ENCODE results near the gene UROS.

Gene UROS

DNA sequence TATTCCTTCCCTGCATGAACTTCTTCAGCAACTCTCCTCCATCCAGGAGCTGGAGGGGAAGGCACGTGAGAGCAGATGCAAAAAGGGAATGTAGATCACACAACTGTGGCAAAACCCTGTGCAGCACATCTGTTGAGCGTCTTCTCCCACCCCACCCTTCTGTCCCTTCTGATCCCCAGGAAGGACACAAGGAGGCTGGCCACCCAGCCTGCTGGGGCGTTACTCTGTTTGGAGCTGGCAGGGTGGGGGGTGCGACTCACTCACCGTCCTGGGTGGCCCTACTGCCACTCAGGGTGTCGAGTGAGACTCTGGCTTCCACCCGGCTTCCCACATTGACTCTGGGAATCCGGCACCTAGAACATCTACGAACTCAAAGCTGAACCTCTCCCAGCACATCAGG lies 37.3 kb downstream of the UROS start:
- no peak for DNase-seq

GRCh38 chr10:125783957-125784356 lies 39.1 kb downstream of the UROS start:
- DNase-seq, result no peak

GRCh38 chr10:125783408-125783807 lies 39.6 kb downstream of the UROS start:
- no peak for DNase-seq

DNA sequence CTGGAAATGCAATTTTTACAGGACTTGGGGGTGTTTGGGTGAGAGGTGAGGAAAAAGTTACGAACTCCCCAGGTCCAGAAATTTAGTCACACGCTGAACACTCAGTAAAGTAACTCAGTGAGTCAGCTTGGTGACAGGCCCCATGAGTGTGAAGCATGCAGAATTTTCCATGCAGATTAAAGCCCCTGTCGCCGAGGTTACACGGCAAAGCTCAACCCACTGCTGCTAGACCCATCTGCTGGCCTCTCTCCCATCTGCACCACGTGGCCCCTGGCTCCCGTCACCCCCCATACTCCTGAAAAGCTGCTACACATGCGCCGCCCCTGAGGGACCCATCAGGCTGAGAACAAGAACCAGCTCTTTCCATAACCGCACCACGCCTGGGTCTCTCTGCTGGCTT lies 40.4 kb downstream of the UROS start:
- DNase-seq, result no peak

- DNase-seq, result no peak
Observed at GRCh38 chr10:125782054-125782453, 41.0 kb downstream of the UROS start.

DNA sequence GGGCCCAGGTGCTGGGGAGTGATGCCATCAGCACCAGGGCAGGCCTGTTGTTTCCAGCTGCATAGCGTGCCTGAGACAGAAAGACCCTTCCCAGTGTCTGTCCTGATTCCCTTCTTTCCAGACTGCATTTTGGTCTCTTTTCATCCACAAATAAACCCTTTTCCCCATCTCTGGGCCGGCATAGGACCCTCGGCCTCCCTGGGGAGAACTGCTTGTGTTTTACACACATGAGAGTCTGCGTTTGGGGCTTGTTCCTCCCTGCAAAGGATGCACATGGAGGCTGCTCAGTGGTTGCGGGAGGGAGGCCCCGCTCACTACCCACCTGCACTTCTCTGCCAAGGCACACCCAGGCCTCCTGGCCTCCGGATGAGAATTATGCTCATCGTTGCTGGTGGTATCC lies 41.7 kb downstream of the UROS start:
- DNase-seq, result no peak

DNA sequence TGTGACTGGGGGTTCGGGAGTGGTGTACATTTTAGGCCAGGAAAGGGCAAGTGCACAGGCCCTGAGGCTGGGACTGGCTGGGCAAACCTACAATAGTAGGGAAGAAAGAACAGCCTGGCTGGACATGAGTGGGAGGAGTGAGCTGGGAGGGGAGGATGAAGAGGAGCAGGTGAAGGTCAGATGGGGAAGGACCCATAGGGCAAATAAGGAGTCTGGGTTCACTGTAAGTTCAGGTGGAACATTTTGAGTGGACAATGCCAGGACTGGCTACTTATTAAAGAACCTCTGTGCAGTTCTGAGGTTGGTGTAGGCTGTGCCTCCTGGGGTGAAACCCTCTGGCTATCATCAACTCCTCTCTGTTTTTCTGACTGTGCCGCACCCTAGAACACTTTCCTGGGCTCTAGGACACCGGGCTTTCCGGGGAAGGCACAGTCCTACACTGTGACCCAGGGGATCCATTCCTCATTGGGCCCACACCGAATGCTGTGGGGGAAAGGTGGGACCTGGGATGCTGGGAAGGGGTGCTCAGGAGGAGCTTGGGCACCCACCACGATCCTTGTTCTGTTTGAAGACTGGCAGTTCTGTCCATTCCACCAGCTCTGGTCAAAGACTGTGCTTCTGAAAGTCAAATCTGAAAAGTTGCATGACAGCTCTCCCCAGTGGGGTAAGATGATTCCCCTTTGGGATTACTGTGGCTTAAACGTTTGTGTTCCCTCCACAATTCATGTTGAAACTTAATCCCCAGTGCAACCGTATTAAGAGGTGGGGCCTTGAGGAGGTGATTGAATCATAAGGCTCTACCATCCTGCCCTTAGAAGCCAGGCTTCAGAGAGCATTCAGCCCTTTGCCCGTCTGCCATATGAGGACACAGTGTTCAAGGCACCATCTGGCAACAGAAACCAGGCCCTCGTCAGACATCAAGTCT lies 43.4 kb downstream of the UROS start:
- no peak for DNase-seq

DNA sequence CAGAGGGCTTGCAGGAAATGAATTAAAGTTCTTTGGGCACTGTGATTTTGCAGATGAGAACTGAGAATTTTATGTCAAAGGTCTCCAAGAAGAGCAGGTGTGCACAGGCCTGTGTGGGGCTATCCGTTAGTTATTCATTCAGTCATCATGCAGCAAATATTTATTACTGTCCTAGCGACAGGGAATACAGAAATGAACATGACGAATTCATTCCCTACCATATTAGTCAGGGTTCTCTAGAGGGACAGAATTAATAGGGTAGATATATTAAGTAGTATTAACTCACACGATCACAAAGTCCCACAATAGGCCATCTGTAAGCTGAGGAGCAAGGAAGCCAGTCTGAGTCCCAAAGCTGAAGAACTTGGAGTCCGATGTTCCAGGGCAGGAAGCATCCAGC lies 44.5 kb downstream of the UROS start:
- no peak for DNase-seq

DNA sequence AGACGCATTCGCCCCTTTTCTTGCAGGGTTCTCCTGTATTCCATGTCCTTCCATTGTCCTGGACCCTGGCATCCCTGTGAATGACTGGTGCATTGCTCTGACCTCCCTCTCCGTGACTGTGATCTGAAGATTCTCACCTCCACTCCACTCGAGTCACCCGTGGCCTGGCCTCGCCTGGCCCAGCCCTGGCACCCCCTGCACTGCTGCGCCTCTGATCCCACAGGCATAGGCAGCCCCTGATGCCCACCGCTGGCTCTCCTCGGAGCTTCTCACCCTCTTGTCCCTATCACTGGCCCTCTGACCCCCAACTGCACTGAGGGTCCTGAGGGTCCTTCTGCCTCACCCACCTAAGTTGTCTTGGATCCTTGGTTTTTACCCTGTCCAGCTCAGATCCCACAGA lies 45.3 kb downstream of the UROS start:
- no peak for DNase-seq

DNA sequence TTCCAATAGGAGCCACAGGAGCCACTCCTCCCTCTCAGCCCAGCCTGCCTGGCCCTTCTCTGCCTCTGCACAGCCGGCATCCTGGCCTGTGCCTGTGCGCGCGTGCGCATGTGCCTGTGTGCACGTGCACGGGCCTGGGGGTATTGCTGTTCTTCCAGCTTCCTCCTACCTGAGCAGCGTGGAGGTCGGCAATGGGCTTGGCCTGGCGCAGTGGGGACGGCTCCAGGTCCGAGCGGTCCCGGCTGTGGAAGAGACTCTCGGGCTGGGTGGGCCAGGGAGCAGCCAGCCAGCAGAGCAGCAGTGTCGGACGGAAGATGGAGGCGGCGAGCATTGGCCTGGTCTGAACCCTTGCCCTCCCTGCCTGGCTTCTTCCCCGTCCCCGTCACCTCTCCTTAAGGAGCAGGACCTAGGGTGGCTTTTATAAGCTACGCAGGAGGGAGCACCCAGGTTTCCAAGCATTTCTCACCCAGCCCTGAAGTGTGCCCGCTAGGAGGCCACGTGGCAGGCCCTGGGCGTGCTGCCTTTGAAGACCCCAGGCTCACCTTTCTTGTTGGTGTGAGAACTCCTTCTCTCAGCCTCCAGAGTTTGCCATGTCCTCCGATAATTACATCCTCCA lies 47.5 kb downstream of the UROS start, which contains the start of gene MMP21:
Gene MMP21 (minus strand): TSS at position 331 of the 616 bp plus-strand sequence. CDS start 0 bp downstream, at position 331.
- no peak for DNase-seq

DNA sequence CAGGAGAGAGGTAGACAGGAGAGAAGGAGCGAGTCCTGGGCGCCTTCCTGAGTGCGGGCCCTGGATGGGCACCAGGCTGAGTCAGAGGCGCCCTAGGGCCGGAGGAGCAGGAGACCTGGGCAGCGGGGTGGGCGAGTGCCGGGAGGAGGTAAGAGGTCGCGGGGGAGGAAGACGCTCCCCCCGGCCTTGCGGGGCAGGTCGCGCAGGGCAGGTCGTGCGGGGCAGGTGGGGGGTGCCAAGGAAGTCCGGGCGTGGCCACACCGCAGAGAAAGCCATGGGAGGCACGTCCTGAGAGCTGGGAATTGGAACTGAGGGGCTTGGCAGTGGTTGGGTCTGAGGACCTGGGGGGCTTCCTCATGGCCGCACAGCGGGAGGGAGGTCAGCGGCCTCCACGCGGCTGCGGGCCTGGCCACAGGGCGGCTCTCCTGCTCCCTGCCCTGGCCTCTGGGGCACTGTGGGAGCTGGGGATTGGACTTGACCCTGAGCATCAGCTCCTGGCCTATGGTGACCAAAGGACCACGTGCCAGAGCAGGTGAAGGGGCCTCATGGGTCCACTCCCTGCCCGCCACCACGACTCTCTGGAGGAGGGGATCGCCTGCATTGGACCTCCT lies 48.4 kb downstream of the UROS start:
- DNase-seq, result no peak

DNA sequence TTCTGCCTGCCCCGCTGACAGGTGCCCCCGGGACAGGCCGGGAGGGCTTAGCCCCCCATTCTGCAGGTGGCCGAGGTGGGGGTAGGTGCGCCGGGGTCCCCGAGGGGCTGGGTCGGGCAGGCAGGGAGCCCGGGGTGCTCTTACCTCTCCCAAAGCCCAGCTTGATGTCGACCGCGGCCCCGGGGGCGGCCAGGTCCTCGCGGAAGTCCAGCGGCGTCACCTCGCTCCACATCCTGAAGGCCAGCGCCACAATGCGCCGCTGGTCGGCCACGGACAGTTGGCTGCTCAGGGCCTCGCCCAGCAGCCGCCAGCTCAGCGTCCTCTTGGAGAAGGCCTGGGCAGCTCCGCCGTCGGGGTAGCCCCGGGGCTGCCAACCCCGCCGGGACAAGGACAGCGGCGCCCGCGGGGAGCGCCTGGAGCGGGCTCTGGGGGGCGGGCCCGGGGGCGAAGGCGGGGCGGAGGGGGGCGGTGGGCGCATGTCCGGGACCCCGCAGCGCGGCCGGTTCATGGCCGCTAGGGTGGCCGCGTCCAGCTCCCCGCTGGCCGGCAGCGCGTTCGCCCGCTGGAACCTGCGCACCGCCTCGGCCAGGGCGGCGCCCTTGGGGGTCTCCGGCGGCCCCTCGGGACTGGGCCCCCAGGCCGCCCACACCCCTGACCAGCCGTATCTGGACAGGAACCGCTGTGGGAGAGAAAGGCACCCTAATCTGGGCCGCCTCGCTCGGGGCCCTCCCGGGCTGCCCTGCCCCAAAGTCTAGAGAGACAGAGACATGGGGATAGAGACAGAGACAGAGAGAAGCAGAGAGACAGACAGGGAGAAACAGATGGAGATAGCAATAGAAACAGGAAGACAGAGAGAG lies 49.1 kb downstream of the UROS start:
- DNase-seq, result no peak

DNA sequence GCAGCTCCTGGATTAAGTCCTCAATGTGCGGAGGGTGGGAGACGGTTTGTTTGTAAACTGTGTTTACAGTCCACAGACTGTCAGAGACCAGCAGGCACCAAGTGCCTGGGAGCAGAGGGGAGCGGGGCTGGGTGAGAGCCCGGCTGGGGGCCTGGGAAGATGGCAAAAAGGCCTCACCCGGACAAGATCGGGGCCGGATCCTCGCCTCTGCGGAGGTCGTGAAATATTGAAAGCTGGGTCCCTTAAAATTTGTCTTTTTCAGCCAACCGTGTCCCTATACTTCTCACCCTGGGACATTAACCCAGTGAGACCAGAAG lies 50.2 kb downstream of the UROS start:
- DNase-seq, result no peak

DNA sequence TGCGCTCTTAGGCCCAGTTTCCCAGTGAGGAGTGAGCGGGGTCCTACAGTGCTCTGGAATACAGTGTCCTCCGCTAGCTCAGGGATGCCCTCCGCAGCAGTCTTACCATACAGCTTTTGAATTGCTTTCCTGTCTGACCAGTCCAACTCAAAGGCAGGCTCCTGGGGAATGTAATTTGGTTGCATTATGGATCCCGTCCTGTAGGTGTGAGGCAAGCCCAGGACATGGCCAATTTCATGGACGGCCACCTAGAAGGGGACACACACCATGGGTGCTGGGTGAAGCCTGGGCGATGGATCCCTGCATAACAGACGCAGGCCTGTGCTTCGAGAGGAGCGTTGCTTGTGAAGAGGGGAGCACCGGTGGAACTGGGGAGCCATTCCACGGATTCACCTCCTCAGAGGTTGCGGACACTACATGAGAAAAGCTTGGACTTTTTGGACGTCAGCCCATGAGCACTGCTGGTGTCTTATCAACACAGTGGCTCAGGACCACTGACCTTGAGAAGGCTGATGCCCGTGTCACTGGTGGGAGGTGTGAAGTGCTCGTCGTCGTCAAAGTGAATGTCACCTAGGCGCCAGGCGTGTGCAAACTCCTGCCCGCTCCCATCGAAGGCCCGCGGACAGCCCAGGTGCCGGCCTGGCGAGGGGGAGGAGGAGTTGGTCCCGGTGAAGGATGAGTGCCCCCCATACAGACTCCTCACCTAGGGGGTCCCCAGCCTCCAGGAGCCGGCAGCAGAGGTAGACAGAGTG lies 50.8 kb downstream of the UROS start:
- DNase-seq, result no peak

DNA sequence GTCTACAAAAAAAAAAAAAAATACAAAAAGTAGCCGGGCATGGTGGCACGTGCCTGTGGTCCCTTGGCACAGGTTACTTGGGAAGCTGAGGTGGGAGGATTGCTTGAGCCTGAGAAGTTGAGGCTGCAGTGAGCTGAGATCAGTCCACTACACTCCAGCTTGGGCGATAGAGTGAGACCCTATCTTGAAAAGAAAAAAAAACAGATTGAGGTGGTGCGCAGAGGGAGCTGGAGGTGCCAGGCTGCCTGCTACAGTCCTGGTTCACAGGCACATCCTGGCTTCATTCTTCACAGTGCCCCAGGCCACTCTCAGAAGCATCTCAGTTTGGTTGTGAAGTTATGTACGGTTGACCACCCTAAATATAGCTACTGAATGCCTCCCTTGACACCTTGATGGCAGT lies 52.2 kb downstream of the UROS start:
- DNase-seq, result no peak

GRCh38 chr10:125769175-125769574 lies 53.9 kb downstream of the UROS start:
- DNase-seq, result no peak

DNA sequence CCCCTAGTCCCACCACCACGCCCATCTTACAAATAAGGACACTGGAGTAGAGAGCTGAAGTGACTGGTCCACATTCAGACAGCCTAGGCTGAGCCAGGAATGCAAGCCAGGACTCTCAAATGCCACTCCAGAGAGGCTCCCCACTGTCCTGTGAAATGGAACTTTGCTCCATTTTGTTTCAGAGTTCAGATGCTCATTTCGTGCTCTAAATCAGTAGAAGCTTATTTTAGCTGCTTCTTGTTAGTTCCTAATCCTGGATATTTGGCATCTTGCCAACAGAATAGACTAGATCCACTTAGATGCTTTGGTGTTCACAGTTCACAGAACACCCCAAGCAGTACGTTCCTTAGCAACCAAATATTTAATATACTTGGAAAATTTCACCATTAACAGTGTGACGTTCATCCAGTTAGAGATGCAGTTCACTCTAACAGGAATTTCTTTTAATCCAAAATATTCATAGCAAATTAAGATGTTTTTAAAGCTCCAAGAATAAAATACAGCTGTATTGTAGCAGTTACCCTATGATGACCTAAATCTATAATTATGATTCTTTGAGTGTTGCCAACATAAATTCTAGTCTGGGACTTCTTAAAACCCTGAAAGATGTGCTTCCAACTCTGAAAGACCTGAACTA lies 54.7 kb downstream of the UROS start:
- no peak for DNase-seq

GRCh38 chr10:125766511-125766910 lies 56.5 kb downstream of the UROS start:
- DNase-seq, result no peak

GRCh38 chr10:125765835-125766234 lies 57.2 kb downstream of the UROS start:
- DNase-seq, result no peak

DNA sequence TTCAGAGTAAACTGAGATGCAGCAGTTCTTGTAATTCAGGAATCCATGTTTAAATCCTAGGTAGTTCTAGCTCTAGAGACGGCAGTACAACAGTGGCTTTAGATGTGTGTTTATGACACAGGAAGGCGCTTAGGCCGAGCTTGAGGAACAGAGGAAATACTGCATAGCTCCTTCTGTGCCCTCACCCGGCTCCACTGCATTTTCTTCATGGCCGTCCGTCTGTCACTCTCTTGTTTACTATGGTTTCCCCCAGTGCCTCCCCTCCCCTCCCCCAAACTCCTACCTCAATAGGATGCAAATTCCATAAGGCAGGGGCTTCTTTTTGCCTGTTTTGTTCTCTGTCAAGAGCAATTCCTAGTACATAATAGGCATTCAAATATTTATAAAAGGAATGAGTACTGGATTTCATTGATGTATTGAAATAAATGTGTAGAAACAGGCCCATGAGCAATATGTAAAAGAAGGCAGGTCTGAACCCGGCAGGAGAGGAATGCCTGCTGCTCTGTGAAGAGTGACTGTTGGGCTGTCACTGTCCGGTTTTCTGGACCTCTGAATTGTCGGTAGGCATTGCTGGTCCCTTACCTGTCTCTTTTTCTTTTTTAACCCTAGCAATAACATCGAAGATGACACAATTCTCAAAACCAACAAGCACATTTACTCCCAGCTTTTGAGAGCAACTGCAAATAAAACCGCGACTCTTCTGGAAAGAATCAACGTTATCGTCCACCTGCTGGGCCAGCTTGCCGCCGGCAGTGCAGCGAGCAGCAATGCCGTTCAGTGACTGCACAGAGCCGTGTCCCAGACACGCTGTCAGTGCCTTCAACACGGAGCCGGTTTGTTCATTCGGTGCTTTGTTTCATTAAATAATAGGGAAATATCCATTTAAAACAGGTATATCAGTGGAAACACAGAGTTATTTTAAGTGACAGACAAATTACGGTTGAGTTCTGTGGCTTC lies 60.1 kb downstream of the UROS start:
- no peak for DNase-seq

DNA sequence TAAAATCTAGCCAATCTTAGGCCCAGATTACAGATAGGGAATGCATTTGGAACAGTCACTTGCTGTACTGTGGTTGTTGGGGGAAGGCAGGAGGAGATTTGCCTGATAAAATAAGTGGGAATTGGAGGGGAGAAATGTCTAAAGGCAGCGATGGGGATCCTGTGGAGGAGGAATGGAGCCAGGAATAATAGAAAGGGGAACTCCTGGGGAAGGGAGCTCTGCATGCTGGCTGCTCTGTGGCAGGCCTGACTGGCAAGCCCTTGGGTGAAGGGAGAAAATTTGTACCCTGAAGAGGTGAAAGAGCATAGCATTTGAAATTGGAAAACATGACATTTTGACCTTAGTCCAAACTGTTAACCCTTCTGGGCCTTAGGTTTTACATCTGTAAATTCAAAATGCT lies 61.1 kb downstream of the UROS start:
- DNase-seq, result no peak

All from stimulated activated CD4-positive, alpha-beta T cell treated with anti-CD3 and anti-CD28 coated beads, Interleukin-4, amount 100 ng/mL, for 4 hours (primary cell).